Endothelial cell of umbilical vein (primary cell): ENCODE results near the gene LRRTM4. TPM values are rescaled to one million over a fixed set of nuclear protein-coding genes. Genes with fewer than 3 reads are reported as not detected.

ENCODE experiments used
- BruUV-seq: library from RNA; stranded (reverse); fragments of 400-500 nt; replicated peaks from 2 replicates; lab custom pipeline; 2021; lab: Mats Ljungman, UMichigan
- CTCF ChIA-PET: fragments of 300-600, 350-600 bp; sonication (Branson Sonifier 250); formaldehyde crosslinking; loops from one replicate; lab custom pipeline; 2021; ENCODE audit warnings: antibody characterized with exemption, inconsistent platforms; lab: Charles Lee
- POLR2A ChIA-PET: fragments of 300-600, 350-600 bp; sonication (Branson Sonifier 250); formaldehyde crosslinking; loops from one replicate; lab custom pipeline; 2021; ENCODE audit warnings: antibody characterized with exemption, inconsistent platforms; lab: Charles Lee
- DNase-seq: peaks from one replicate; pipeline ENCODE4 v3.0.0-alpha.2; 2011; ENCODE audit warnings: low read depth, low spot score
- FAIRE-seq: peaks from 2 replicates; lab custom pipeline; 2011; peaks lifted over from hg19 to GRCh38; lab: Jason Lieb, UNC
- H2AFZ ChIP-seq: 2 replicates; pipeline ENCODE4 v1.6.0; 2012; ENCODE audit warnings: low read depth, low read length, control low read depth, inconsistent platforms
- H3K27ac ChIP-seq: 2 replicates; pipeline ENCODE4 v1.5.1; 2011; ENCODE audit warnings: low read depth, mild to moderate bottlenecking, control low read depth, low read length, moderate library complexity; ENCODE audit not compliant: insufficient read depth
- H3K27me3 ChIP-seq, 2 experiments: 2 replicates each; pipeline versions ENCODE4 v1.6.0 to v1.6.1; 2011; ENCODE audit warnings: low read length in 2 of 2, mixed read lengths in 1 of 2; ENCODE audit not compliant: control insufficient read depth in 2 of 2, insufficient read depth in 2 of 2
- H3K36me3 ChIP-seq, 2 experiments: 2 replicates in 1 of 2; 3 replicates in 1 of 2; pipeline ENCODE4 v1.5.1; 2011; ENCODE audit warnings: low read length in 2 of 2, mild to moderate bottlenecking in 1 of 2, moderate library complexity in 1 of 2; ENCODE audit not compliant: control insufficient read depth in 2 of 2, insufficient read depth in 2 of 2; ENCODE audit errors: extremely low read depth in 1 of 2
- H3K4me1 ChIP-seq: 3 replicates; pipeline ENCODE4 v1.5.1; 2011; ENCODE audit warnings: mild to moderate bottlenecking, low read length; ENCODE audit not compliant: control insufficient read depth, insufficient read depth; ENCODE audit errors: extremely low read depth
- H3K4me2 ChIP-seq: 2 replicates; pipeline ENCODE4 v1.6.1; 2011; ENCODE audit warnings: low read length, control low read depth, mixed read lengths; ENCODE audit not compliant: insufficient read depth
- H3K4me3 ChIP-seq, 3 experiments: fragments of 200-600 bp in 1 of 3; sonication (generic), shearing (Covaris generic) in 1 of 3; replicated peaks in 1 of 3; 2 replicates each; pipeline ENCODE4 v1.5.1; 2011 to 2016; ENCODE audit warnings: control low read depth in 3 of 3, low read length in 3 of 3, mild to moderate bottlenecking in 2 of 3, inconsistent platforms in 1 of 3, low read depth in 1 of 3, moderate library complexity in 1 of 3; ENCODE audit not compliant: insufficient read depth in 1 of 3
- H3K79me2 ChIP-seq: 2 replicates; pipeline ENCODE4 v1.6.0; 2012; ENCODE audit warnings: low read length, inconsistent platforms; ENCODE audit not compliant: control insufficient read depth, insufficient read depth
- H3K9ac ChIP-seq: replicated peaks from 2 replicates; pipeline ENCODE3; 2011; ENCODE audit warnings: low read length, control low read depth; ENCODE audit not compliant: insufficient read depth; ENCODE audit errors: extremely low read depth
- H3K9me1 ChIP-seq: replicated peaks from 3 replicates; pipeline ENCODE4 v1.6.0; 2011; ENCODE audit warnings: mild to moderate bottlenecking, low read length; ENCODE audit not compliant: control insufficient read depth, insufficient read depth; ENCODE audit errors: extremely low read depth
- H3K9me3 ChIP-seq: replicated peaks from 2 replicates; pipeline ENCODE4 v1.5.1; 2012; ENCODE audit warnings: low read length, inconsistent platforms; ENCODE audit not compliant: control insufficient read depth, insufficient read depth
- H4K20me1 ChIP-seq: replicated peaks from 2 replicates; pipeline ENCODE3; 2011; ENCODE audit warnings: mild to moderate bottlenecking, low read length; ENCODE audit not compliant: control insufficient read depth, insufficient read depth; ENCODE audit errors: extremely low read depth
- EZH2 ChIP-seq: IDR thresholded peaks from 2 replicates; pipeline ENCODE4 v1.6.1; 2012; ENCODE audit warnings: borderline replicate concordance, low read depth, mild to moderate bottlenecking, moderate library complexity, low read length, inconsistent platforms; ENCODE audit not compliant: severe bottlenecking
- FOS ChIP-seq: IDR thresholded peaks from 2 replicates; pipeline ENCODE4 v1.6.1; 2011; ENCODE audit warnings: mild to moderate bottlenecking, low read length, moderate library complexity, borderline replicate concordance; ENCODE audit not compliant: insufficient read depth
- GATA2 ChIP-seq: IDR thresholded peaks from 2 replicates; pipeline ENCODE4 v1.7.0; 2011; ENCODE audit warnings: low read depth, mild to moderate bottlenecking, moderate library complexity, mixed read lengths, low read length; ENCODE audit not compliant: insufficient read length, insufficient read depth
- JUN ChIP-seq: IDR thresholded peaks from 2 replicates; pipeline ENCODE4 v1.6.1; 2011; ENCODE audit warnings: borderline replicate concordance, low read depth; ENCODE audit not compliant: insufficient read length, insufficient read depth
- MYC ChIP-seq: IDR thresholded peaks from one replicate; pipeline ENCODE4 v1.6.1; 2011; ENCODE audit warnings: mild to moderate bottlenecking, low read depth, low read length
- POLR2A ChIP-seq: IDR thresholded peaks from 2 replicates; pipeline ENCODE4 v1.6.1; 2012; ENCODE audit warnings: low read depth, mild to moderate bottlenecking, control low read depth, low read length
- POLR2AphosphoS5 ChIP-seq: IDR thresholded peaks from 2 replicates; pipeline ENCODE4 v1.6.1; 2012; ENCODE audit warnings: low read depth, mild to moderate bottlenecking, control low read depth, low read length, moderate library complexity; ENCODE audit not compliant: insufficient read depth
- dilution Hi-C: fragments of 300-500 bp; cut with MboI; formaldehyde crosslinking; loops from one replicate; pipeline ENCODE4 v1.15.0; 2019; ENCODE audit warnings: low sequenced_read_pairs; ENCODE audit not compliant: extremely low pct_ligation_motif_present
- intact Hi-C: fragments of 100-400 bp; cut with micrococcal nuclease; formaldehyde crosslinking; loops from one replicate; pipeline ENCODE4 v1.10.0; 2022
- polyA plus RNA-seq, 4 experiments: library from polyadenylated mRNA; depleted of rRNA in 3 of 4; stranded (reverse) in 3 of 4; unstranded in 1 of 4; fragments of >200 nt; gene quantifications; 2 replicates each; pipeline versions ENCODE4 v1.2.1 to v1.2.3, GENCODE V29; 2011 to 2012; ENCODE audit warnings: missing spikeins in 1 of 4
- total RNA-seq: library from RNA; stranded (reverse); gene quantifications from 2 replicates; pipeline ENCODE4 v1.2.3, GENCODE V29; 2021
- TF ChIP-seq, protein P1 (sequence below): IDR thresholded peaks from 2 replicates; pipeline ENCODE4 v1.6.1; 2011; ENCODE audit not compliant: insufficient read depth, insufficient read length
- TF ChIP-seq, protein P2 (sequence below), 2 donors: IDR thresholded peaks; 1 replicate in 1 of 2; 2 replicates in 1 of 2; pipeline ENCODE4 v1.5.1; 2011; ENCODE audit warnings: low read length in 2 of 2, mild to moderate bottlenecking in 2 of 2, moderate library complexity in 2 of 2, control low read depth in 1 of 2, inconsistent platforms in 1 of 2, low read depth in 1 of 2; ENCODE audit not compliant: insufficient read depth in 1 of 2; ENCODE audit errors: extremely low read depth in 1 of 2

The LRRTM4 gene
- total and polyA plus RNA-seq, 2 donors (not counting 3 experiments of a cell fraction or from before 2014, with no cell fraction given): not detected

DNA sequence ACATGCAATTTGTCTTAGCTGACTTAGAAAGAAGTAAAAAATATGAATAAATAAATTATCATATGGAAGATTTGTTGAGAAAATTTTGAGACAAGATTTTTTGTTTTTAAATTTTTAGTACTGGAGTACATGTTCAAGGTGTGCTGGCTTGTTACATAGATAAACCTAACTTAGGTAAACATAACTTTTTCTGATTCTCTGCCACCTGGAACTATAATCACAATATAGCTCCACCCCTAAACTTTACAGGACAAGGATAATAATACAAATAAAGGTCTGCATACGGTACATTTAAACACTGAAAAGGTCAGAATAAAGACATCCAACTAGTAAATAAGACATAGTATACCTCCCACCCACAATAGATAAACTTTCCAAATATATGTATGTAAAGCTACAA is 330.5 kb downstream of the LRRTM4 start:
- Histone ChIP-seq H3K9me3 (no peaks in the 10 kb centered on the region), H3K36me3 (no peaks in the 10 kb centered on the region), H3K4me2 (no peak overlapping the region), H3K9ac (no peak overlapping the region), H3K27me3 (no peaks in the 10 kb centered on the region), H3K79me2 (no peaks in the 10 kb centered on the region), H3K27ac (no peak overlapping the region), H4K20me1 (no peaks in the 10 kb centered on the region), H2AFZ (no peak overlapping the region), H3K4me1 (no peaks in the 10 kb centered on the region), H3K9me1 (no peaks in the 10 kb centered on the region), H3K4me3 (no peak overlapping the region)
- TF ChIP-seq GATA2: no peak
- intact Hi-C loops (no loop called here), dilution Hi-C loops (no loop called here)
- DNase-seq (no peak), FAIRE-seq (no peak)
- no TSS peak for BruUV-seq
- ChIA-PET POLR2A (no interaction called here), CTCF (no interaction called here)

DNA sequence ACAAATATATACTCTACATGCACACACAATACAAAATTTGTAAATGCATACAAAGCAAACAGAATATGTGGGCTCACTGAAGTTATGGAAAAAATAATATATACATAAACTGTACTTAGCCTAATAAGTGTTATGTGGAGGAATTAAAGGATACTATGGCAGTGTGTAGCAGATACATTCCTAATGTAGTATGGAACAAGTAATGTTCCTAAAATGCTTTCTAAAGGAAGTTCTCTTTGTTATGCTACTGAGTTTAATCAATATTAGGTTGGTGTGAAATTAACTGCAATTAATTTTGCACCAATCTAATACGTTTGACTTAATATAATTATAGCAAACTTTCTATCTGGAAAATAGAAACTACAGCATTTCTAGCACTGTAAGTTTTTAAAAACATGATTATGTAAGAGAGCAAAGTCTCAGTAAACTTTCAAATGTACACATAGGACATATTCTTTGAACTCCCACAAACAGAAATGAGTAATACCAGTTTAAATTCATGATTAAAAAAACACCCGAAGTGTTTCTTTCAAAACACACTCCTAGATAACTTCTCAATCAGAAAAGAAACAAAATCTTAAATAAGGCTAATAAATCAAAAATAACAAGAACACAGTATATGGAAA is 331.3 kb downstream of the LRRTM4 start:
- intact Hi-C loops: no loop called here
- DNase-seq (no peak), FAIRE-seq (no peak)
- Histone ChIP-seq H3K4me2 (no peak overlapping the region), H3K9me3 (no peaks in the 10 kb centered on the region), H2AFZ (no peak overlapping the region), H3K79me2 (no peaks in the 10 kb centered on the region), H3K9ac (no peak overlapping the region), H3K27ac (no peak overlapping the region), H3K4me1 (no peaks in the 10 kb centered on the region), H3K9me1 (no peaks in the 10 kb centered on the region), H3K36me3 (no peaks in the 10 kb centered on the region), H4K20me1 (no peaks in the 10 kb centered on the region), H3K4me3 (no peak overlapping the region), H3K27me3 (no peaks in the 10 kb centered on the region)
- dilution Hi-C loops: no loop called here
- BruUV-seq: no TSS peak
- CTCF ChIA-PET: no interaction called here
- POLR2A ChIA-PET: no interaction called here
- TF ChIP-seq, protein P1, sequence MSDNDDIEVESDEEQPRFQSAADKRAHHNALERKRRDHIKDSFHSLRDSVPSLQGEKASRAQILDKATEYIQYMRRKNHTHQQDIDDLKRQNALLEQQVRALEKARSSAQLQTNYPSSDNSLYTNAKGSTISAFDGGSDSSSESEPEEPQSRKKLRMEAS: no peak
- no peak for TF ChIP-seq FOS
- no peak for TF ChIP-seq POLR2A
- TF ChIP-seq JUN: no peak
- TF ChIP-seq POLR2AphosphoS5: no peak
- TF ChIP-seq, protein P2, sequence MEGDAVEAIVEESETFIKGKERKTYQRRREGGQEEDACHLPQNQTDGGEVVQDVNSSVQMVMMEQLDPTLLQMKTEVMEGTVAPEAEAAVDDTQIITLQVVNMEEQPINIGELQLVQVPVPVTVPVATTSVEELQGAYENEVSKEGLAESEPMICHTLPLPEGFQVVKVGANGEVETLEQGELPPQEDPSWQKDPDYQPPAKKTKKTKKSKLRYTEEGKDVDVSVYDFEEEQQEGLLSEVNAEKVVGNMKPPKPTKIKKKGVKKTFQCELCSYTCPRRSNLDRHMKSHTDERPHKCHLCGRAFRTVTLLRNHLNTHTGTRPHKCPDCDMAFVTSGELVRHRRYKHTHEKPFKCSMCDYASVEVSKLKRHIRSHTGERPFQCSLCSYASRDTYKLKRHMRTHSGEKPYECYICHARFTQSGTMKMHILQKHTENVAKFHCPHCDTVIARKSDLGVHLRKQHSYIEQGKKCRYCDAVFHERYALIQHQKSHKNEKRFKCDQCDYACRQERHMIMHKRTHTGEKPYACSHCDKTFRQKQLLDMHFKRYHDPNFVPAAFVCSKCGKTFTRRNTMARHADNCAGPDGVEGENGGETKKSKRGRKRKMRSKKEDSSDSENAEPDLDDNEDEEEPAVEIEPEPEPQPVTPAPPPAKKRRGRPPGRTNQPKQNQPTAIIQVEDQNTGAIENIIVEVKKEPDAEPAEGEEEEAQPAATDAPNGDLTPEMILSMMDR (IDR thresholded peaks at IDR 0.05; ENCODE audit: extremely low read depth in 1 of 2, insufficient read depth in 1 of 2, low read depth in 1 of 2, low read length in 2 of 2): no peak
- no peak for TF ChIP-seq EZH2
- no peak for TF ChIP-seq GATA2
- TF ChIP-seq MYC: no peak
